Urinary bladder (tissue), 2 donors: ENCODE data around the gene SERP2. TPM values are rescaled to one million over a fixed set of nuclear protein-coding genes. Genes with fewer than 3 reads are reported as not detected.

Source experiments
- polyA plus RNA-seq: library from polyadenylated mRNA; stranded (reverse); fragments of 200-250 nt; gene quantifications from one replicate; pipeline ENCODE4 v1.2.3, GENCODE V29; 2013
- total RNA-seq: library from RNA; depleted of rRNA; stranded (reverse); fragments of >200 nt; gene quantifications from one replicate; pipeline ENCODE4 v1.2.3, GENCODE V29; 2014
- donor health status: healthy.

The SERP2 gene
- total and polyA plus RNA-seq, 2 donors = 2.6 to 5.7 TPM

Other genes starting within 250 kb of the SERP2 start
- 104 TPM for gene TSC22D1, start 202.5 kb downstream of the SERP2 start, total RNA-seq
- gene TSC22D1, start 202.5 kb downstream of the SERP2 start, polyA plus RNA-seq = 240 TPM